Testis (tissue), 3 donors: Measurements from ENCODE around the gene CAGE1. TPM values are rescaled to one million over a fixed set of nuclear protein-coding genes. Genes with fewer than 3 reads are reported as not detected.
A peak's percentile ranks its signal among the peaks of the same experiment; 100 is the strongest.
"Not testable (repeated sequence)": the region's sequence is repeated elsewhere in the genome, so short reads cannot be mapped to it uniquely, and the experiment has no call there.

ENCODE experiments used
- DNase-seq: peaks from one replicate; pipeline ENCODE4 v3.0.0-alpha.2; 2019
- H3K27ac ChIP-seq, 2 donors: fragments of 200-600 bp; sonication (generic); one replicate each; pipeline ENCODE4 v1.5.1; 2019
- H3K27me3 ChIP-seq: fragments of 200-600 bp; sonication (generic); one replicate; pipeline ENCODE4 v1.5.1; 2019
- H3K36me3 ChIP-seq: fragments of 200-600 bp; sonication (generic); one replicate; pipeline ENCODE4 v1.5.1; 2017; ENCODE audit warnings: low read depth; ENCODE audit errors: missing control alignments
- H3K4me1 ChIP-seq: fragments of 200-600 bp; sonication (generic); one replicate; pipeline ENCODE4 v1.5.1; 2019
- H3K4me3 ChIP-seq, 2 donors: fragments of 200-600 bp; sonication (generic); one replicate each; pipeline ENCODE4 v1.5.1; 2017 to 2019
- H3K9me3 ChIP-seq: fragments of 200-600 bp; sonication (generic); one replicate; pipeline ENCODE4 v1.5.1; 2017
- POLR2A ChIP-seq: fragments of 450-650 bp; IDR thresholded peaks from one replicate; pipeline ENCODE4 v1.6.1; 2017; ENCODE audit warnings: antibody characterized with exemption, mild to moderate bottlenecking, moderate library complexity
- WGBS, 2 donors: methylation state at CpG; one replicate each; pipeline ENCODE4 v1.1.5; 2018; 5-methylcytosine and 5-hydroxymethylcytosine counted together
- intact Hi-C: fragments of 100-400 bp; cut with DNase I; formaldehyde crosslinking; loops from one replicate; pipeline ENCODE4 v1.15.1; 2023; ENCODE audit warnings: low total_unique reads
- polyA plus RNA-seq: library from polyadenylated mRNA; stranded (reverse); fragments of 350-450 nt; fragmentation: Illumina TruSeq; extraction: RNeasy Lipid Tissue Mini Kit (QIAGEN cat#74804); gene quantifications from one replicate; pipeline ENCODE4 v1.2.3, GENCODE V29; 2014; ENCODE audit warnings: low read depth, low replicate concordance; ENCODE audit not compliant: insufficient read depth
- total RNA-seq, 2 donors: library from RNA; depleted of rRNA; stranded (reverse); fragments of >200 nt; gene quantifications; one replicate each; pipeline ENCODE4 v1.2.3, GENCODE V29; 2016
- TF ChIP-seq, protein P1 (sequence below), 3 experiments: fragments of 450-650 bp in 2 of 3; fragments of 200-600 bp in 1 of 3; sonication (generic) in 1 of 3; IDR thresholded peaks; one replicate each; pipeline ENCODE4 v1.5.1; 2016 to 2019; ENCODE audit warnings: antibody characterized with exemption in 3 of 3, mild to moderate bottlenecking in 2 of 3, moderate library complexity in 1 of 3

The CAGE1 gene
- total and polyA plus RNA-seq, 3 donors from 2014 or later, result 5.7 to 14.9 (median 7.2) TPM

DNA sequence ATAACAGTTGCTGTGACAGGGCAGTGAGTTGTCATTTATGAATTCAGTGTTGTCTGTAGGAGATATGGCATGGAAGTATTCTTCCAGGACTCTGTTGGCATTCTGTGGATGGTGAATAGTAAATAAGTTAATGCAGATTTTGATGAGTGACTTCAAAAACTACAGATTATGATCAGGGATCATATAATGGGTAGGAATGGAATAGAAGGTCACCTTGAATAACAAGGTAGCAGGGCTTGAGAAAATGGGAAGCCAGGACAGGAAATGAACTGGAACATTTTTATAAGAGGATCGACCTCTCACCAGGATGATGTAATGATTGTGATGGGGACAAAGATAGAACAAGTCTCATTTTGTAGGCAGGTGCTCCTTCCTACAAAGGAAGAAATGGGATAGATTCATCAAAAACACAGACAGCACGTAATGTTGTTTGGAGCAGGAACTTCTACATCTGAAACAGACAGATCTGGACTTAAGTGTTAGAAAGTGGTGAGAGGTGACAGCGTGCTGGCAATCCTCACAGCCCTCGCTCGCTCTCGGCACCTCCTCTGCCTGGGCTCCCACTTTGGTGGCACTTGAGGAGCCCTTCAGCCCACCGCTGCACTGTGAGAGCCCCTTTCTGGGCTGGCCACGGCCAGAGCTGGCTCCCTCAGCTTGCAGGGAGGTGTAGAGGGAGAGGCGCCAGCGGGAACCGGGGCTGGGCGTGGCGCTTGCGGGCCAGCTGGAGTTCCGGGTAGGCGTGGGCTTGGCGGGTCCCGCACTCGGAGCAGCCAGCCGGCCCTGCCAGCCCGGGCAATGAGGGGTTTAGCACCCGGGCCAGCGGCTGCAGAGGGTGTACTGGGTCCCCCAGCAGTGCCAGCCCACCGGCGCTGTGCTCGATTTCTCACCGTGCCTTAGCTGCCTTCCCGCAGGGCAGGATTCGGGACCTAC, 45.7 kb downstream of the CAGE1 start:
- H3K27me3 ChIP-seq, result no peaks in the 10 kb centered on the region
- WGBS, 2 donors, result 55 to 71% methylated on average over 10 to 29 of the region's 29 CpGs
- no peaks in the 10 kb centered on the region for H3K36me3 ChIP-seq
- H3K27ac ChIP-seq, result no peak overlapping the region
- H3K4me1 ChIP-seq, result no peaks in the 10 kb centered on the region
- DNase-seq, result no peak
- intact Hi-C loops, result no loop called here
- peak overlapping the region in 1 of 2 donors; percentile 50 for H3K4me3 ChIP-seq
- TF ChIP-seq, protein P1, sequence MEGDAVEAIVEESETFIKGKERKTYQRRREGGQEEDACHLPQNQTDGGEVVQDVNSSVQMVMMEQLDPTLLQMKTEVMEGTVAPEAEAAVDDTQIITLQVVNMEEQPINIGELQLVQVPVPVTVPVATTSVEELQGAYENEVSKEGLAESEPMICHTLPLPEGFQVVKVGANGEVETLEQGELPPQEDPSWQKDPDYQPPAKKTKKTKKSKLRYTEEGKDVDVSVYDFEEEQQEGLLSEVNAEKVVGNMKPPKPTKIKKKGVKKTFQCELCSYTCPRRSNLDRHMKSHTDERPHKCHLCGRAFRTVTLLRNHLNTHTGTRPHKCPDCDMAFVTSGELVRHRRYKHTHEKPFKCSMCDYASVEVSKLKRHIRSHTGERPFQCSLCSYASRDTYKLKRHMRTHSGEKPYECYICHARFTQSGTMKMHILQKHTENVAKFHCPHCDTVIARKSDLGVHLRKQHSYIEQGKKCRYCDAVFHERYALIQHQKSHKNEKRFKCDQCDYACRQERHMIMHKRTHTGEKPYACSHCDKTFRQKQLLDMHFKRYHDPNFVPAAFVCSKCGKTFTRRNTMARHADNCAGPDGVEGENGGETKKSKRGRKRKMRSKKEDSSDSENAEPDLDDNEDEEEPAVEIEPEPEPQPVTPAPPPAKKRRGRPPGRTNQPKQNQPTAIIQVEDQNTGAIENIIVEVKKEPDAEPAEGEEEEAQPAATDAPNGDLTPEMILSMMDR (IDR thresholded peaks at IDR 0.05), result no peak
- TF ChIP-seq POLR2A, result no peak
- H3K9me3 ChIP-seq, result no peaks in the 10 kb centered on the region

DNA sequence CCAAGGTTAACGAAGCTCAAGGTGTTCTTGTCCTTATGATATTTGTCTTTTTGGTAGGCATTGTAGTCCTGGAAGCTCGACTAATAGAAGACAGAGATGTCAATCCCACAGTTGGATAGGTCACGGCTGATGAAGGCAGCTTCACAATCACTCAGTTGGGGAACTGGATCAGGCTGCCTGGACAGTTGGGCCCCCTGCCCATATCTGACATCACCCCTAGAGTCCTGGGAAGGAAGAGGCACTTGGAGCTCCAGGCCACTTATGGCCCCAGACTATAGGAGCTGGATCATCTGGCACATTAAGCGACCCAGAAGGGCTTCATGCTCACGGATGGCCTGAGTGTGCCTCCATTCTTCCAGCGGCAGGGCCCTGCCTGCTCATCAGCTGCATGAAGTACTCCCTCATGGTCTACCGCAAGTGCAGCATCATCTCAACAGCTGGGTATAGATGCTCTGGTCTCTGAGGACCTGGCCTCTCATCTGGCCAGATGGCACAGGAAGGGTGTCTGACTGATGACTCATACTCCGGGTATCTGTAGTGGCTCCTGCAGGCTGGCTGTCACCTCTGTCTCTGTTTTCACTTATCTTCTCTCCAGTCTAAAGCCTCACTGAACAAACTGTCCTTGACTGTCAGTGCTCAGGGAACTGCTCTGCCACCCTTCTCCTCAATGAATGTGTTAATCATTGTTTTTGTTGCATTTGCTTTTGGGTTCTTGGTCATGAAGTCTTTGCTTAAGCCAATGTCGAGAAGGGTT, 47.4 kb downstream of the CAGE1 start:
- intact Hi-C loops, result no loop called here
- 80 to 85% methylated on average over 6 to 9 of the region's 9 CpGs for WGBS, 2 donors
- Histone ChIP-seq H3K36me3 (no peaks in the 10 kb centered on the region), H3K27me3 (no peaks in the 10 kb centered on the region), H3K4me1 (no peaks in the 10 kb centered on the region), H3K9me3 (no peaks in the 10 kb centered on the region), H3K4me3 (no peak overlapping the region), H3K27ac (no peak overlapping the region)
- DNase-seq, result no peak
- TF ChIP-seq POLR2A, result no peak
- TF ChIP-seq, protein P1 (IDR thresholded peaks at IDR 0.05), result no peak

DNA sequence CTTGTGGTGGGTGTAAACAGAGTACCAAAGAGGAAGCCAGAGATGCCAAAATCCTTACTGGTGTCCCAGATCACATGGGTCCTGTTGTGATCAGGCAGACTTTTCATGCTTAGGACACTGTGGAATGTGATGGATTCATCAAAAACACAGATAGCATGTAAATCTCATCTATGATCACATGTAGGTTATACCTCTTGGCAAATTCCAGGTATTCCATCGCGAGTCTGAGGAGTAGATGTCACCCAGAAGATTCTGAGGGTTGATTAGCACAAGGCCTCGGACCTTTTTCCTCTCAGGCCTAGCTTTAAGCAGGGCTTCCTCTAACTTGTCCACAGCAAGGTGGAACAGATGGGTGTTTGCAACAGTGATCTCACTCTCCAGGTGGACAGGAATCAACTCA, 48.3 kb downstream of the CAGE1 start:
- WGBS, 2 donors, result 89 to 94% methylated on average over 3 of the region's 3 CpGs
- TF ChIP-seq POLR2A, result no peak
- TF ChIP-seq, protein P1 (IDR thresholded peaks at IDR 0.05), result no peak
- intact Hi-C loops, result no loop called here

GRCh38 chr6:7339007-7339732, 50.4 kb downstream of the CAGE1 start:
- WGBS, 2 donors, result 80 to 82% methylated on average over 14 of the region's 14 CpGs
- H3K27me3 ChIP-seq, H3K4me1 ChIP-seq, DNase-seq, H3K27ac ChIP-seq, H3K4me3 ChIP-seq, intact Hi-C loops, H3K36me3 ChIP-seq, H3K9me3 ChIP-seq: not testable (repeated sequence)

More for the DNA sequence above, 48.3 kb downstream of the CAGE1 start:
- Histone ChIP-seq H3K27ac (no peak overlapping the region), H3K9me3 (no peaks in the 10 kb centered on the region), H3K4me3 (no peak overlapping the region), H3K36me3 (no peaks in the 10 kb centered on the region), H3K4me1 (no peaks in the 10 kb centered on the region), H3K27me3 (no peaks in the 10 kb centered on the region)
- DNase-seq, result no peak

GRCh38 chr6:7338031-7338430, 51.5 kb downstream of the CAGE1 start:
- Histone ChIP-seq H3K9me3 (no peaks in the 10 kb centered on the region), H3K4me3 (no peak overlapping the region), H3K27ac (no peak overlapping the region), H3K4me1 (no peaks in the 10 kb centered on the region), H3K27me3 (no peaks in the 10 kb centered on the region), H3K36me3 (no peaks in the 10 kb centered on the region)
- intact Hi-C loops, result no loop called here
- DNase-seq, result no peak
- WGBS, 2 donors, result 78 to 81% methylated on average over 2 of the region's 2 CpGs
- TF ChIP-seq, protein P1 (IDR thresholded peaks at IDR 0.05), result no peak
- TF ChIP-seq POLR2A, result no peak
